ENCODE measurements around the gene TIAL1.

TIAL1 gene

GRCh38 chr10:119597405-119598186, 832 bp upstream of the TIAL1 start:
- H3K4me3 ChIP-seq (ENCODE audit: low read depth, low read length): peak overlapping the region; percentile 79
- no peak for TF ChIP-seq CTCF (IDR thresholded peaks at IDR 0.05; ENCODE audit: low read depth, low read length)

GRCh38 chr10:119595676-119596515, 868 bp downstream of the TIAL1 start:
- no peak for TF ChIP-seq CTCF (IDR thresholded peaks at IDR 0.05; ENCODE audit: low read depth, low read length)
- H3K4me3 ChIP-seq (ENCODE audit: low read depth, low read length): peak overlapping the region; percentile 79

GRCh38 chr10:119595134-119595675, 1.6 kb downstream of the TIAL1 start:
- TF ChIP-seq CTCF (IDR thresholded peaks at IDR 0.05; ENCODE audit: low read depth, low read length): no peak
- H3K4me3 ChIP-seq (ENCODE audit: low read depth, low read length): peak overlapping the region; percentile 79

GRCh38 chr10:119588071-119588470, 8.7 kb downstream of the TIAL1 start:
- TF ChIP-seq CTCF (IDR thresholded peaks at IDR 0.05; ENCODE audit: low read depth, low read length): no peak
- H3K4me3 ChIP-seq (ENCODE audit: low read depth, low read length): no peak overlapping the region

- H3K4me3 ChIP-seq (ENCODE audit: low read depth, low read length): no peak overlapping the region
- no peak for TF ChIP-seq CTCF (IDR thresholded peaks at IDR 0.05; ENCODE audit: low read depth, low read length)
Observed at GRCh38 chr10:119578355-119578754, 18.4 kb downstream of the TIAL1 start.

GRCh38 chr10:119575991-119576390, 20.8 kb downstream of the TIAL1 start:
- TF ChIP-seq CTCF (IDR thresholded peaks at IDR 0.05; ENCODE audit: low read depth, low read length): no peak
- H3K4me3 ChIP-seq (ENCODE audit: low read depth, low read length): no peak overlapping the region

- no peak for TF ChIP-seq CTCF (IDR thresholded peaks at IDR 0.05; ENCODE audit: low read depth, low read length)
- H3K4me3 ChIP-seq (ENCODE audit: low read depth, low read length): no peak overlapping the region
Observed at GRCh38 chr10:119575506-119575905, 21.3 kb downstream of the TIAL1 start.

Data from WI38 (cell line).